GM20000 (cell line): ENCODE results near the gene FBXL13.

ENCODE experiments used
- DNase-seq: peaks from one replicate; pipeline ENCODE4 v3.0.0; 2012; ENCODE audit warnings: low spot score
- TF ChIP-seq, protein P1 (sequence below): IDR thresholded peaks from 2 replicates; pipeline ENCODE4 v1.5.1; 2012; ENCODE audit warnings: mild to moderate bottlenecking, control low read depth; ENCODE audit errors: extremely low read depth, missing control alignments

The FBXL13 gene

GRCh38 chr7:102834466-102834865, 240.1 kb downstream of the FBXL13 start:
- no peak for DNase-seq
- TF ChIP-seq, protein P1, sequence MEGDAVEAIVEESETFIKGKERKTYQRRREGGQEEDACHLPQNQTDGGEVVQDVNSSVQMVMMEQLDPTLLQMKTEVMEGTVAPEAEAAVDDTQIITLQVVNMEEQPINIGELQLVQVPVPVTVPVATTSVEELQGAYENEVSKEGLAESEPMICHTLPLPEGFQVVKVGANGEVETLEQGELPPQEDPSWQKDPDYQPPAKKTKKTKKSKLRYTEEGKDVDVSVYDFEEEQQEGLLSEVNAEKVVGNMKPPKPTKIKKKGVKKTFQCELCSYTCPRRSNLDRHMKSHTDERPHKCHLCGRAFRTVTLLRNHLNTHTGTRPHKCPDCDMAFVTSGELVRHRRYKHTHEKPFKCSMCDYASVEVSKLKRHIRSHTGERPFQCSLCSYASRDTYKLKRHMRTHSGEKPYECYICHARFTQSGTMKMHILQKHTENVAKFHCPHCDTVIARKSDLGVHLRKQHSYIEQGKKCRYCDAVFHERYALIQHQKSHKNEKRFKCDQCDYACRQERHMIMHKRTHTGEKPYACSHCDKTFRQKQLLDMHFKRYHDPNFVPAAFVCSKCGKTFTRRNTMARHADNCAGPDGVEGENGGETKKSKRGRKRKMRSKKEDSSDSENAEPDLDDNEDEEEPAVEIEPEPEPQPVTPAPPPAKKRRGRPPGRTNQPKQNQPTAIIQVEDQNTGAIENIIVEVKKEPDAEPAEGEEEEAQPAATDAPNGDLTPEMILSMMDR, result no peak

GRCh38 chr7:102833343-102833742, 241.3 kb downstream of the FBXL13 start:
- no peak for DNase-seq

DNA sequence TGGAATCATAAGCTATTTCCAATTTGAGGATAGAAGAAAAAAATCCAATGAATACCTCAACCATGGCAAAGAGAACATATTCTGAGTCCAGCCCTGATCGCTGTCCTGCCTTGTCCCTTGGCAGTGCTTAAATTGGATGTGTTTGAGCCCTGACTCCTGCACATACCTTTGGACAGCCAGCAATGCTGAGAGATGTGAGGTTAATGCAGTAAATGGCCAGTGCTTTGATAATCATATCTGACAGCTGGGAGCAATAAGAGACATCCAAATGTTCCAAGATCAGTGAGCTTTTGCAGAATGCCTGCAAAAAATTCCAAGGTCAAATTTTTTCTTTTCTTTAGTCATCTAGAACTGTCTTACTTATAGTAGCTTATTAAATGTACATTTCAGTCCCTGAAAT, 241.9 kb downstream of the FBXL13 start:
- TF ChIP-seq, protein P1, result no peak
- no peak for DNase-seq

More at GRCh38 chr7:102833343-102833742, 241.3 kb downstream of the FBXL13 start:
- TF ChIP-seq, protein P1, result no peak

GRCh38 chr7:102830197-102830596, 244.4 kb downstream of the FBXL13 start:
- DNase-seq, result no peak
- TF ChIP-seq, protein P1, result no peak

DNA sequence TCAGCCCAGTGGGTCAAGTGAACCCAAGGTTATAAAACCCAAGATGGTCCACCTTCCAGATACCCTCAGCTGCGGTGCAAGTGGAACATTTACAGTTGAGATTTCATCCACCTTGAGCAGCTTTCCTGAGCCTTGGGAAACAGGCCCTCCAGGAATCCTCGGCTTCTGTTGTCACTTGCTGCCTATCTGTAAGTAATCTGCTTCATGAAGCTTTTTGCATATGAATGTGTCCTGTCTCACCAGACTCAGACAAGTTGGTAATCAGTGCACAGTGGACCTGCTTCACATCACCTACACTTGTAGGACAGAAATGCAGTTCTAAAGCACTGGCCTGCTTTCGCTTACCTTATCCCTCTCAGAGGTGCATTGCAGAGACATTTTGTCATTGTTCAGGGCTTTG, 245.5 kb downstream of the FBXL13 start:
- TF ChIP-seq, protein P1, result no peak

GRCh38 chr7:102828286-102828685, 246.3 kb downstream of the FBXL13 start:
- TF ChIP-seq, protein P1, result no peak
- no peak for DNase-seq

More for the DNA sequence above, 245.5 kb downstream of the FBXL13 start:
- DNase-seq, result no peak

DNA sequence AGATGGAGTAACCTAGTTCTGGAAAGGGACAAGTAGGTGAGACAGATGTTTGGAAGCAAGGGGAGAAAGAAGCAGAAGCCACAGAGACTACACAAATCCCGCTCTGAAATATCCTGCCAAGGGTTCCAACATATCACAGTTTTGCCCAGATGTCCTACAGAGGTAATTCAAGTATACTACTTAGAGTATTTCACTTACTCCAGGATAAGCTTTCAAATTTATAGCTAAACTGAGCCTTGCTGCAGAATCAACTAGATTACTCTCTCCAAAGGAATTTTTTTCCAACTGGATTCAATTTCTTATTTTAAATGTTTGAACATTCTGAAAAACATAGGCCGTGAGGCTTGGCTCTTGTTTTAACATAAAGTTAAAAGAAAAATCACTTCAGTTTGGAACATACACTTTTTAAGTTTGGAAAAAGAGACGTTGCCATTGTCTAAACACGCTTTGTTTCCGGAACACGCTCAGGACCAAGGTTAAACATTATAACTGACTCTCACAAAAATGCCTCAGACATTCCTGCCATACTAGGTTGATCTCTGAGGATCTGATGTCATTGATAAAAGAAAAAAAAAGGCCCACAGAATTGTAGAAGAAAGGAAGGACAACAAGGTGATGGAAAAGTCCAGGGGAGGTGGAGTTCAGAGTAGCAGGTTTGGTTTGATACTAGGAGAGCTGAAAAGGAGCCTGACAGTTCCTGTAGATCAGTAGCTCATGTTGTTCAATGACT, 251.0 kb downstream of the FBXL13 start:
- TF ChIP-seq, protein P1, result no peak
- no peak for DNase-seq
